ENCODE measurements around the gene CD59. TPM values are rescaled to one million over a fixed set of nuclear protein-coding genes. Genes with fewer than 3 reads are reported as not detected.

Gene CD59
- total RNA-seq, 1 experiment from 2014 or later, result 170 TPM

DNA sequence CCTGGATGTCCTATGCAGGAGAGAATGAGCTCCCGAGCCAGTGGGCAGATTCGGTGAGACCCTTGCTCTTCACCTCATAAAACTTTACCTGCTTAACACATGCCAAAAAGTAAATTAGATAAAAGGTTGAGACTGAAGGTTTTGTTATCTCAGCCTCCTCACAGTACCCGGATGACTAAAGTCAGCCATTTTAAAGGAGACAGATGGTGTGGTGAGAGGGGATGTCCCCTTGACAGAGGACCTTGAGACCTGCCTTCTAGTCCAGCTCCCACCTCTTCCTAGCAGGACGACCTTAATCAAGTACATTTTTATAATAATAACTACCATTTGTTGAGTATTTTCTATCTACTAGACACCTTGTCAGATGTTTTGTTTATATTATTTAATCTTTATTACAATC, 75.3 kb downstream of the CD59 start:
- CTCF ChIA-PET, result no interaction called here
- TF ChIP-seq EZH2phosphoT487 (IDR thresholded peaks at IDR 0.05; ENCODE audit: borderline replicate concordance, low read length) (no peak), EZH2 (IDR thresholded peaks at IDR 0.05; ENCODE audit: low read length, unreplicated experiment) (no peak)
- TF ChIP-seq, protein P1, sequence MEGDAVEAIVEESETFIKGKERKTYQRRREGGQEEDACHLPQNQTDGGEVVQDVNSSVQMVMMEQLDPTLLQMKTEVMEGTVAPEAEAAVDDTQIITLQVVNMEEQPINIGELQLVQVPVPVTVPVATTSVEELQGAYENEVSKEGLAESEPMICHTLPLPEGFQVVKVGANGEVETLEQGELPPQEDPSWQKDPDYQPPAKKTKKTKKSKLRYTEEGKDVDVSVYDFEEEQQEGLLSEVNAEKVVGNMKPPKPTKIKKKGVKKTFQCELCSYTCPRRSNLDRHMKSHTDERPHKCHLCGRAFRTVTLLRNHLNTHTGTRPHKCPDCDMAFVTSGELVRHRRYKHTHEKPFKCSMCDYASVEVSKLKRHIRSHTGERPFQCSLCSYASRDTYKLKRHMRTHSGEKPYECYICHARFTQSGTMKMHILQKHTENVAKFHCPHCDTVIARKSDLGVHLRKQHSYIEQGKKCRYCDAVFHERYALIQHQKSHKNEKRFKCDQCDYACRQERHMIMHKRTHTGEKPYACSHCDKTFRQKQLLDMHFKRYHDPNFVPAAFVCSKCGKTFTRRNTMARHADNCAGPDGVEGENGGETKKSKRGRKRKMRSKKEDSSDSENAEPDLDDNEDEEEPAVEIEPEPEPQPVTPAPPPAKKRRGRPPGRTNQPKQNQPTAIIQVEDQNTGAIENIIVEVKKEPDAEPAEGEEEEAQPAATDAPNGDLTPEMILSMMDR (conservative IDR thresholded peaks at IDR 0.05; ENCODE audit: low read depth, low read length), result no peak
- Histone ChIP-seq H3F3A (ENCODE audit: low read length, unreplicated experiment) (no peaks in the 10 kb centered on the region), H3K4me3 (ENCODE audit: low read length) (no peak overlapping the region), H4K20me1 (ENCODE audit: low read length) (no peaks in the 10 kb centered on the region), H3K9me2 (replicated peaks; ENCODE audit: low read length) (no peaks in the 10 kb centered on the region), H3K27ac (ENCODE audit: low read length) (no peak overlapping the region), H3K27me3 (ENCODE audit: low read length) (no peaks in the 10 kb centered on the region), H3K4me2 (ENCODE audit: low read length) (no peak overlapping the region), H3K9ac (ENCODE audit: low read length) (no peak overlapping the region), H3K36me3 (ENCODE audit: low read depth, low read length) (no peaks in the 10 kb centered on the region), H3K9me3 (ENCODE audit: low read length) (no peaks in the 10 kb centered on the region), H3K79me2 (ENCODE audit: low read length) (no peaks in the 10 kb centered on the region), H3K4me1 (ENCODE audit: insufficient read depth, low read length) (no peaks in the 10 kb centered on the region), H2AFZ (ENCODE audit: low read length) (no peak overlapping the region)
- DNase-seq (no peak), ATAC-seq (no peak)
- POLR2A ChIA-PET (ENCODE audit: unreplicated experiment), result no interaction called here
- intact Hi-C loops (cut with micrococcal nuclease), result no loop called here
- no TSS peak for BruUV-seq (replicated peaks)

DNA sequence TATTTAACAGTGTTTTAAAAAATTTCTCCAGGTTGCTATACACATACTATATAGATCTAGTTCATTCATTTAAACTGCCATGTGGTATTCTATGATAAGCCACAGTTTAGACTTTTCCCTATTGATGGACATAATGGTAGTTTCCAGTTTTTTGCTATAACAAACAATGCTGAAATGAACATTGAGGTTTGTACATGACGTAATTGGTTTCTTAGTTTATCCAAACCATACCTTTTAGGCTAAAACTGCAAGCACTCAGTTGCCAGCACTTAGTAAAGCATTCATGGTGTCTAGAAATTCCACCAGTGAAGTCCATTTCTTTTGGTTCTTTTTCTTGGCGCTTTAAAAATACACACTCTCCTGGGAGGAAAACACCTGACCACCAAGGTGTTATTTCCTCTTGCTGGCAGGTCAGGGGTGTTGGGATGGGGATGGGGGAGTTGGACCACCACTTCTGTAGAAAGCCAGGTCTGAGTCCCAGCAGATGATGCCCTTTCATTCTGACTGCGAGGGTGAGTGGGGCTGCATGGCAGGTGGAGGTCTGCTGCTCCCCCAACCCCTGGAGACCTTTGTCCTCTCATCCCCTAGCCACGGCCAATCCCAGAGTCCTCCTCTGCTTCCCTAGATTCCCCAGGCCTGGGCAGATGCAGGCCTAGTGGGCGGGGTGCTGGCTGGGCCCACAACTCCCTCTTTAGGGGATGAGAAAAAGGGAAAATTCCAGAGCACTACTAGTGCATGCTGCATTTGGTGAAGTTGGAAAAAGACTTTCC, 76.7 kb downstream of the CD59 start:
- Histone ChIP-seq H3K9me2 (replicated peaks; ENCODE audit: low read length) (no peaks in the 10 kb centered on the region), H3K79me2 (ENCODE audit: low read length) (no peaks in the 10 kb centered on the region), H3K4me1 (ENCODE audit: insufficient read depth, low read length) (no peaks in the 10 kb centered on the region), H3K4me3 (ENCODE audit: low read length) (no peak overlapping the region), H4K20me1 (ENCODE audit: low read length) (no peaks in the 10 kb centered on the region), H3K27me3 (ENCODE audit: low read length) (no peaks in the 10 kb centered on the region), H2AFZ (ENCODE audit: low read length) (no peak overlapping the region), H3K36me3 (ENCODE audit: low read depth, low read length) (no peaks in the 10 kb centered on the region), H3K9me3 (ENCODE audit: low read length) (no peaks in the 10 kb centered on the region), H3K9ac (ENCODE audit: low read length) (no peak overlapping the region), H3K4me2 (ENCODE audit: low read length) (no peak overlapping the region), H3K27ac (ENCODE audit: low read length) (no peak overlapping the region), H3F3A (ENCODE audit: low read length, unreplicated experiment) (no peaks in the 10 kb centered on the region)
- intact Hi-C loops (cut with micrococcal nuclease), result no loop called here
- TF ChIP-seq, protein P1 (conservative IDR thresholded peaks at IDR 0.05; ENCODE audit: low read depth, low read length), result no peak
- TF ChIP-seq EZH2phosphoT487 (IDR thresholded peaks at IDR 0.05; ENCODE audit: borderline replicate concordance, low read length) (no peak), EZH2 (IDR thresholded peaks at IDR 0.05; ENCODE audit: low read length, unreplicated experiment) (no peak)
- BruUV-seq (replicated peaks), result no TSS peak
- POLR2A ChIA-PET (ENCODE audit: unreplicated experiment), result no interaction called here
- CTCF ChIA-PET, result no interaction called here
- DNase-seq (no peak), ATAC-seq (no peak)

DNA sequence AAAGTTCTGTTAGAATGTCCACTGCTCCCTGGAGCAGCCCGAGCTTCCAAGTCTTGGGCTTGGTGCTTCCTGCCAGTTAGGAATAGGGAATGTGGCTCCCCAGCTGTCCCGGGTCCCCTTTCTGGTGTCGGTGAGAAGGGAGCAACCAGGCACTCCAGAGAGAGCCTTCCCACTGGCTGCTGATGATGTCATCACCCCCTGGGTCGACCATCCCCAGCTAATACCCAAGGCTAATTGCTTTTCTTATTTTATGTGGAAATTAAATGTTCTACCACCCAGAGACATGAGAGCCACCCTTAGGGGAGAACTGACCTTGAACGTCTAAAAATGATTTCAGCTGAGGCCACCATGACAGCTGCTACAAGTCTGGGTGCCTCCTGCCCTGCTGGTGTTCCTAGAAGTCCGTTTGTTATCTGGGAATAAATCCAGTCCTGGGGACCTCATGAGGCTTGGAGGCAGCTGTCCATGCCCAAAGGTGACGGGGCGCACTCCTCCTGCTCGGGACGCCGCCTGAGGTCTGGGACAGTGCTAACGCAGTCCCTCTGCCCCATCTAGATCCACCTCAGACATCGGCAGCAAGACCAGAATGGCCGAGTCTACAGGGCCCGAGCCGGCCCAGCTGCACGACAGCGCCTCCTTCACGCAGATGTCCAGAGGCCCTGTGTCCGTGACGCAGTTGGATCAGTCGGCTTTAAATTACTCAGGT, 77.9 kb downstream of the CD59 start:
- H4K20me1 ChIP-seq (ENCODE audit: low read length), result no peaks in the 10 kb centered on the region
- no peak overlapping the region for H3K4me2 ChIP-seq (ENCODE audit: low read length)
- no peaks in the 10 kb centered on the region for H3K9me3 ChIP-seq (ENCODE audit: low read length)
- DNase-seq, result no peak
- no peaks in the 10 kb centered on the region for H3K27me3 ChIP-seq (ENCODE audit: low read length)
- no peaks in the 10 kb centered on the region for H3K36me3 ChIP-seq (ENCODE audit: low read depth, low read length)
- H3K9ac ChIP-seq (ENCODE audit: low read length), result no peak overlapping the region
- H3K9me2 ChIP-seq (replicated peaks; ENCODE audit: low read length), result no peaks in the 10 kb centered on the region
- H3K4me3 ChIP-seq (ENCODE audit: low read length), result no peak overlapping the region
- no peaks in the 10 kb centered on the region for H3F3A ChIP-seq (ENCODE audit: low read length, unreplicated experiment)
- intact Hi-C loops (cut with micrococcal nuclease), result no loop called here
- ATAC-seq, result no peak
- ChIA-PET CTCF (no interaction called here), POLR2A (ENCODE audit: unreplicated experiment) (no interaction called here)
- no peak overlapping the region for H3K27ac ChIP-seq (ENCODE audit: low read length)
- no peaks in the 10 kb centered on the region for H3K79me2 ChIP-seq (ENCODE audit: low read length)
- H2AFZ ChIP-seq (ENCODE audit: low read length), result no peak overlapping the region
- no TSS peak for BruUV-seq (replicated peaks)
- H3K4me1 ChIP-seq (ENCODE audit: insufficient read depth, low read length), result no peaks in the 10 kb centered on the region
- TF ChIP-seq EZH2 (IDR thresholded peaks at IDR 0.05; ENCODE audit: low read length, unreplicated experiment) (no peak), EZH2phosphoT487 (IDR thresholded peaks at IDR 0.05; ENCODE audit: borderline replicate concordance, low read length) (no peak)
- TF ChIP-seq, protein P1 (conservative IDR thresholded peaks at IDR 0.05; ENCODE audit: low read depth, low read length), result no peak

All from PC-3 (cell line).